ENCODE results near the gene OTOG. TPM values are rescaled to one million over a fixed set of nuclear protein-coding genes. Genes with fewer than 3 reads are reported as not detected.
A peak's percentile ranks its signal among the peaks of the same experiment; 100 is the strongest.

The OTOG gene
- total RNA-seq, 1 experiment from 2014 or later: not detected

DNA sequence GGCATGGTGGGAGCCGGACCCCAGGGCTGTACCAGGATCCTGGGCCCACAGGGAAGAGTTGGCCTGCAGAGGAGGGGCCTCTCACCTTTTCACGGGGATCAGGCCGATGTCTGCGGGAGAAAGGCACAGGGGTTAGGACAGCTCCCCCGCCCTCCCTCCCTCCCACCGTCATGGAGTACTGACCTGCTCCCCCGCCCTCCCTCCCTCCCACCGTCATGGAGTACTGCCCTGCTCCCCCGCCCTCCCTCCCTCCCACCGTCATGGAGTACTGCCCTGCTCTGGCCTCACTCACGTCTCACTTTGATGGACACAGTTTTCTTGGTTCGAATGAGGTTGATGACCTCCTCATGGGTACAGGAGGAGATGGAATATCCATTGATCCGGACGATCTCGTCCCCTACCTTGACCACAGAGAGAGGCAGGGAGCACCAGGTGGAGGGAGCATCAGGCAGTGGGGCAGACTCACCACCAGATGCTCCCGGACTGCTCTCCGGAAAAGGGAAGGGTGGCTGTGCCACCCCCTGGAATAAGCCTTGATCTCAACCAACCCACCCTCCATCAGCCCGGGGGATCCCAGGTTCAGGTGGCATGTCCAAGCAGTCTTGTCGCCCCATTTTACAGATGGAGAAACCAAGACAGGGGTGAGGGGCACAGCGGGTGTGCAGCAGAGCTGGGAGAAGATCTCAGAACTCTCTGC is 20.0 kb upstream of the OTOG start:
- Histone ChIP-seq H3K27ac (no peak overlapping the region), H3K4me1 (replicated peaks) (no peaks in the 10 kb centered on the region), H3K27me3 (replicated peaks) (peaks cover 62% of the 10 kb centered on the region), H3K9me3 (replicated peaks) (no peaks in the 10 kb centered on the region), H3K36me3 (no peaks in the 10 kb centered on the region), H3K4me3 (no peak overlapping the region)
- DNase-seq (ENCODE audit: low read depth in 1 of 2, low spot score in 2 of 2): no peak

DNA sequence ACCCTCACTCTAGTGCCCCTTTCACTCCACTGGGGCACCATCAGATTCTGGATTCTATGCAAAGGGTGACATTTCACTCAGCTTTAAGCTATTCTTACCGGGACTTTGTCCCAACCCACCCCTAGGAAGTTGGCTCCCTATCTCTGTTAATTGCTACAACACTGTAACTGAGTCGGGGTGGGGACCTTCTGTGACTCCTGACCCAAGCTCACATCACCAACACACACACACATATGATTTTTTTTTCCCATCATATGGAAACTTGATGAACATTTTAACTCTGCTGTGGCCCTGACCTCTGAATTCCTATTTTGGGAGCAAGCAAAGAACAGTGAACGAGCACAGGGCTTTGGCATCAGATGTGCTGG is 19.4 kb upstream of the OTOG start:
- Histone ChIP-seq H3K9me3 (replicated peaks) (no peaks in the 10 kb centered on the region), H3K36me3 (no peaks in the 10 kb centered on the region), H3K27ac (no peak overlapping the region), H3K4me1 (replicated peaks) (no peaks in the 10 kb centered on the region), H3K4me3 (no peak overlapping the region), H3K27me3 (replicated peaks) (peaks cover 67% of the 10 kb centered on the region)
- DNase-seq (ENCODE audit: low read depth in 1 of 2, low spot score in 2 of 2): no peak

DNA sequence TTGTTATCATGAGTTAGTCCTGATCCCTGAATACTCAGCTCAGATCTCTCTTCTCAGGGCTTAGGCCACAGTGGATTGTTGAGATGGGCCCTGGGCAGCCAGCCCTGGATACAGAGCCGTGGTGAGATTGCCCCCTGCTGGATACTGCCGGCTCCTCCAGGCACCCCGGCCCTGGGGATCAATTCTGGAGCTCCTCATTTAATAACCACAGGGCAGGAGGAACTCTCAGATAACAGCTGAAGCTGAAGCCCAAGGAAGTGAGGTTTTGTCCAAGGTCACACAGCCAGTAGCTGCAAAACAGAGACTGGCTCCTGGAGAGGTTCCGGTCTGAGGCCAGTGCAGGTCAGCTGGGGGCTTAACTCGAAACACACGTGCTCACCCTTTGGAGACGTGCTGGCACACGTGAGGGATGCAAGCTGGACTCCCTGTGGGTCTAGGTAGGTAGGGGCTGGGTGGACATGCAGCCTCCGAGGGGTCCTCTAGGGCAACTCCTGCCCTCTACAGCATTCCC is 18.8 kb upstream of the OTOG start:
- DNase-seq (ENCODE audit: low read depth in 1 of 2, low spot score in 2 of 2): peak in 1 of 2 experiments; percentile 26

DNA sequence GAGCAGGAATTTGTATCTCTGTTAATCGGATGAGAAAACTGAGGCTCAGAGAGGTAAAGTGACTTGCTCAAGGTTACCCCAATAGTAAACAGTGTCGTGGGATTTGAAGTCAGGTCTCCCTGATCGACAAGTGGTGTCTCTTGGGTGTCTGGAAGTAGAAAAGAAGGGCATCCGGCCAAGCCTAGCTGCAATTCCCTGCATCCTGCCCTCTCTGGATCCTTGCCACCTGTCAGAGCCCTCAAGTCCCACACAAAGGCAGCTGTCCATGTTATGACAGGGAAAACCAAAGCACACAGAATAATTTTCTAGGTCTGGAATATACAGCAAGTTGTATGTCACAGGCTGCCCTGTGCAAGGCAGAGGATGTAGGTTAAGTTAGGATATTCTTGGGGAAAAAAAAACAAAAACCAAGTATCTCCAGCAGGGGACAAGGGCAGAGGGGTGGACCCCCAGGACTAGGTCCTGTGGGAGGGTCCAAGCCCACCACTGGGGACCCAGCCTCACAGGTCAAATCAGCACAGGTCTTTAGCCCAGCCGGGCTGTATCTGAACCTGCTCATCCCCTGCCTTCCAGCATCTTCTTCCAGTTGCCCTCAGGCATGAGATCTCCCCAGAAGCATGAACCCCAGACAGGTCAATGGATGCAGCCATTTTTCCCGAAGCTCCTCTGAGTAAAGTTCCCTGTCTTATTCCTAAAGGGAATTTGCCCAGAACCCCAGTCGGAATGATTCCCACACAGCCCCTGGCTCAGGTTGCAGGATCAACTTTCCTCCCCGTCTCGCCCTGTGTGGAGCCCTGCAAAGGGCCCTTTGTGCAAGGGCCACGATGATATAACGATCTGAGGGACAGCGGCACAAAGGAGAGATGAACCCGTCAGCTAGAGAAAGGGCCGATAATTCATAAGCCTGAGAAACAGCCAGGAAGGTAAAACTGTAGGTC is 17.9 kb upstream of the OTOG start:
- peaks cover 69% of the 10 kb centered on the region for H3K27me3 ChIP-seq (replicated peaks)
- no peaks in the 10 kb centered on the region for H3K4me1 ChIP-seq (replicated peaks)
- no peak for DNase-seq (ENCODE audit: low read depth in 1 of 2, low spot score in 2 of 2)
- no peaks in the 10 kb centered on the region for H3K36me3 ChIP-seq
- H3K9me3 ChIP-seq (replicated peaks): no peaks in the 10 kb centered on the region
- H3K4me3 ChIP-seq: no peak overlapping the region
- no peak overlapping the region for H3K27ac ChIP-seq

More for the DNA sequence above, 18.8 kb upstream of the OTOG start:
- Histone ChIP-seq H3K27ac (no peak overlapping the region), H3K27me3 (replicated peaks) (peaks cover 74% of the 10 kb centered on the region), H3K4me3 (no peak overlapping the region), H3K36me3 (no peaks in the 10 kb centered on the region), H3K4me1 (replicated peaks) (no peaks in the 10 kb centered on the region), H3K9me3 (replicated peaks) (no peaks in the 10 kb centered on the region)

DNA sequence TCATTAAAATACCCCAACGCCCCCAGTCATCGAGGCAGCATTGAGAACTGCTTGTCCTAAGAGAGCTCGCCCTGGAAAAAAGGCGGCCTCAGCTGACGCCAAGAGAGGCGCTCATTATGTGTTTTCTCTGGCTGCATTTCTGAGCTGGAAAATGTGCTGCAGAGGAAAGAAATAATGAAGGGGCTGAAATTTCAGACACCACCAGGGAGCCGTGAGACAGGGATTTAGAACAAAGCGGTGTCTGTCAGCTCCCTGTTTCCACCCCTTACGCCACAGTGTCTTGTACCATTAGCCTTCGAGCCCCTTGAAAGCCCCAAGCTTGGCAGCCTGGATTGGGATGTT is 17.2 kb upstream of the OTOG start:
- peaks cover 64% of the 10 kb centered on the region for H3K27me3 ChIP-seq (replicated peaks)
- H3K4me3 ChIP-seq: no peak overlapping the region
- H3K4me1 ChIP-seq (replicated peaks): no peaks in the 10 kb centered on the region
- no peaks in the 10 kb centered on the region for H3K36me3 ChIP-seq
- no peaks in the 10 kb centered on the region for H3K9me3 ChIP-seq (replicated peaks)
- no peak overlapping the region for H3K27ac ChIP-seq
- DNase-seq (ENCODE audit: low read depth in 1 of 2, low spot score in 2 of 2): no peak

DNA sequence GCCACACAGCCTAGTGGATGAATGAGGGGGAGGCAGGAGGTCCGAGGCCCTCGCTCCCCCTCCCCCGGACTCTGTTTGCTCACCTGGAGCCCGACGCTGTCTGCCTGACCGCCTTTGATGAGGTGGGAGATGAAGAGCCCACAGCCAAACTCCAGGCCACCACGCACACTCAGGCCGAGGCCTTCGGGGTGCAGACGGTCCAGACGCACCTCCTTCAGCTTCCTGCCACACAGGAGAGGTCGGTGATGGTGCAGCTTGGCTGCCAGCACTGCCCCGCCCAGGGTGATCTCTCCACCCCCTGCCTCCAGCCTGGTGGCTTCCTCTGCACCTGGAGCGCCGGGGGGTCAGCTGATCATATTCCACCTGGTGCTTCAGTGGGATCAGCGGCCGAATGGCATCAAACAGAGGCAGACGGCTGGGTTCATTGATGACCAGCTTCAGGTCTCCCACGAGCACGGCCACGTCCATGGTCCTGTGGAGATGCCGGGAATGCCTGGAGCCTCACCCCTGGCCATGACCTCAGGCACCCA is 15.9 kb upstream of the OTOG start:
- H3K27me3 ChIP-seq (replicated peaks): peaks cover 57% of the 10 kb centered on the region
- DNase-seq (ENCODE audit: low read depth in 1 of 2, low spot score in 2 of 2): no peak
- no peak overlapping the region for H3K27ac ChIP-seq
- no peaks in the 10 kb centered on the region for H3K36me3 ChIP-seq
- no peaks in the 10 kb centered on the region for H3K9me3 ChIP-seq (replicated peaks)
- H3K4me3 ChIP-seq: no peak overlapping the region
- H3K4me1 ChIP-seq (replicated peaks): no peaks in the 10 kb centered on the region

DNA sequence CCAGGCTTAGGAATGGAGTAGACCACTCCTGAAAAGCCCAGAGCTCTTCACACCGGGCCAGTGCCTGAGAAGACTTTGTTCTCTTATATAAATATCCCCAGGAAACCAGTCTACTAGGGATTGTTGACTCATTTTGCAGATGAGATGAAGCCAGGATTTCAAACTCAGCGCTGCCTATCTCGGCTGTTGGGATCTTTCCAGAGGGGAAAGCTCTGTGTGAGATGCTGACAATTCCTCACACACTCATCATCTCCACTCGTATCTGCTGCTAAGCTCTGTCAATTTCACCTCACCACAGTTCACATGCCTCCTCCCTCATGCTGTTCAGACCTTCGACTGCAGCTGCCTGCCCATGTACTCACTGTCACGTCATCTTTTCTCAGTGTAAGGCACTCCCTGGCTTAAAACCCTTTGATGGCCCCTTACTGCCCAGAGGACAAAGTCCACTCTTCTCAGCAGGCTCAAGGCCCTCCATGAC is 15.4 kb upstream of the OTOG start:
- no peak for DNase-seq (ENCODE audit: low read depth in 1 of 2, low spot score in 2 of 2)
- H3K36me3 ChIP-seq: no peaks in the 10 kb centered on the region
- no peaks in the 10 kb centered on the region for H3K9me3 ChIP-seq (replicated peaks)
- H3K27me3 ChIP-seq (replicated peaks): peaks cover 58% of the 10 kb centered on the region
- H3K27ac ChIP-seq: no peak overlapping the region
- no peaks in the 10 kb centered on the region for H3K4me1 ChIP-seq (replicated peaks)
- no peak overlapping the region for H3K4me3 ChIP-seq

DNA sequence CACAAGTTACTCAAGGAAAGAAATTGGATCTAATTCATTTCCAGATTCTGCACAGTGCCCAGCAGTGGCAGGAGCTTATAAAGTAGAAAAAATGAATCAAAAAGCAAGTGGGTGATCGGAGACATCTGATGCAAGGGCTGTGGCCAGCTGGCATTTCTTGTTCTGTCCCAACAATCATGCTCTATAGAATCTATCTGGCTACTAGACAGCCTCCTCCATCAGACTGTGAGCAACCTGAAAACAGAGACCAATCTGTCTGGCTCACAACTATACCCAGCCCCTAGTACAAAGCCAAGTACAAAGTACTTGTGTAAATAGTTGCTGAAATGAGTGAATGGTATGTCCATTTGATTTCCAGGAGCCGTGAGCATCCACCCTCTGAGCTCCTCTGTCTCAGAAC is 14.3 kb upstream of the OTOG start:
- Histone ChIP-seq H3K4me1 (replicated peaks) (no peaks in the 10 kb centered on the region), H3K4me3 (no peak overlapping the region), H3K36me3 (no peaks in the 10 kb centered on the region), H3K9me3 (replicated peaks) (no peaks in the 10 kb centered on the region), H3K27me3 (replicated peaks) (peaks cover 64% of the 10 kb centered on the region), H3K27ac (no peak overlapping the region)
- no peak for DNase-seq (ENCODE audit: low read depth in 1 of 2, low spot score in 2 of 2)

DNA sequence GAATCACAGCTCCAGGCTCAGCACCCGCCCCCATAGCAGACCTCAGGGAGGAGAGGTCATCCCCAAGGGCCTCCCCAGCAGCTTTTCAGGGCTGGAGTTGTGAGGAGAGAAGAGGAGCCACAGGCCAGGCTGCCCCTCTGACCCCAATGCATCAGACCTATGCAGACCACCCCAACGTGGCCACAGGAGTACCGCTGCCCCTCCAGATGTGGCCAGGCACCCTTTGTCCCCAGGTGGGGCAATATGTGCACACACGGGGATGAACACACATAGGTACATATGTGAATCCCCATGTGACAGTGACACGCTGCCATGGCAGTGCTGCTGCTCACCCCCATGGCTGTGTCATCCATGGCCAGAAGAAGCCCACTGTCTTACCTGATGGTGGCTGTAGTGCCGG is 13.7 kb upstream of the OTOG start:
- H3K27me3 ChIP-seq (replicated peaks): peaks cover 63% of the 10 kb centered on the region
- no peak for DNase-seq (ENCODE audit: low read depth in 1 of 2, low spot score in 2 of 2)
- H3K4me3 ChIP-seq: no peak overlapping the region
- no peak overlapping the region for H3K27ac ChIP-seq
- no peaks in the 10 kb centered on the region for H3K9me3 ChIP-seq (replicated peaks)
- no peaks in the 10 kb centered on the region for H3K36me3 ChIP-seq
- H3K4me1 ChIP-seq (replicated peaks): no peaks in the 10 kb centered on the region

DNA sequence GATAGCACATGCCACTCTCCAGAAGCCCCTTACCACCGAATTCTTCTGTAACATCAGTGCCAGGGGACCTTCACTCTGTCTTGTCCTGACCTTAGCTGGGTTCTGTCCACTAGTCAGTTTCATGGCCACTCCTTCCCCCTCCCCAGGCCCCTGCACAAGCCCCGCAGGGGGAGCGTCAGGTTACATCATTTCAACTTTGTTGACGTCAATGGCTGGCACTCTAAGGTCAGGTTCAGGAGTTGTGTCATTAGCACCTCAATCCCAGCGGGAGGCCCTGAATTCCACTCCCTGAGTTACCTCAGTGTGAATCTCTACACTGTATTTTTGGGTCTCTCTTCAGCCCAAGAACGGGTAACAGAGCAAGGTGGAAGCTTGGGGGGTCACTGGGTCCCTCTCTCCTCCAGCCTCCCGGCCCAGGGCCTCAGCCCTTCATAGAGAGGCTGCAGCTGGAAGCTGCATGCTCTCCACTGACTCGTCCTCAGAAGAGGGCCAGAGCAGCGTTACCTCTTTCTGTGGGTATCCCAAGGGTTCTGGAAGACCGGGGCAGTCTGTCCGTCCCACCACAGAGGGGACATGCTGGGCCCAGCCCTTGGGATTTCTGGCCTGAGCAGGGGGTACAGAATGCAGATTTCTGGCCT is 13.2 kb upstream of the OTOG start:
- no peak for DNase-seq (ENCODE audit: low read depth in 1 of 2, low spot score in 2 of 2)
- Histone ChIP-seq H3K27me3 (replicated peaks) (peaks cover 57% of the 10 kb centered on the region), H3K4me3 (no peak overlapping the region), H3K4me1 (replicated peaks) (no peaks in the 10 kb centered on the region), H3K9me3 (replicated peaks) (no peaks in the 10 kb centered on the region), H3K27ac (no peak overlapping the region), H3K36me3 (no peaks in the 10 kb centered on the region)

DNA sequence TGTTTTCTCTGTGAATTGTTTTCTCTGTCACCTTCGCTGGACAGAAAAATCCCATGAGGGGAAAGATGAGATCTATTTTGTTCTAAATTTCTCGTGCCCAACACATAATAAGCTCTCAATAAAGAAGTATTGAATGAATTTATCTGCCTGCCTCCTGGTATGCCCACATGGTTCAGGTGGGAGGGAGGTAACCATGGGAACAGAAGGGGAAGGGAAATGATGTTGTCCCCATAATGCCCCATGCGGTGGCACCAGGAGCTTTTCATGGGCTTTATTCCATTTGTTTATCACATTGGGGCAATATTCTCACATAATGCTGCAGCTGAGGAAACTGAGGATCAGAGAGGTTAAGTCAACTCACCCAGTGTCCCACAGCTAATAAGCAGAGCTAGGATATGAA is 11.6 kb upstream of the OTOG start:
- H3K27ac ChIP-seq: no peak overlapping the region
- H3K4me1 ChIP-seq (replicated peaks): no peaks in the 10 kb centered on the region
- no peak overlapping the region for H3K4me3 ChIP-seq
- H3K27me3 ChIP-seq (replicated peaks): peaks cover 45% of the 10 kb centered on the region
- H3K9me3 ChIP-seq (replicated peaks): no peaks in the 10 kb centered on the region
- no peaks in the 10 kb centered on the region for H3K36me3 ChIP-seq
- DNase-seq (ENCODE audit: low read depth in 1 of 2, low spot score in 2 of 2): no peak

DNA sequence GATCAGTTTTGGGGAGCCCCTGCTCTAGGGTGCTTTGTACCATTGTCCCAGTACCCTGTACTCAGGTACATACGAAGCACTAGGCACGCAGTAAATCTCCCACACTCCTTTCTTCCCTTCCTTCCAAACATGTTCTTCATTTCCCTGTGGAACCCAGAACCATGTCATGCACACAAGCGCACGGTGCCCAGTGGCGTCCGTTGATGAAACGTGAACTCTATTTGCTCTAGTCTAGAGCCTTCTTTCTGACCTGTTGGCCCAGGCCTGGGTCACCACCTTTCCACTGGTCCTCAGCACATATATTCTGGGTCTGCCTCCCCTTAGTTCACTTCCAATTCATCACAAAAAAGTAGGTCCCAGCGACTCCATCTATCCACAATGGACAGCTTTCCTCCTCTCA is 9.8 kb upstream of the OTOG start:
- no peak for DNase-seq (ENCODE audit: low read depth in 1 of 2, low spot score in 2 of 2)
- no peaks in the 10 kb centered on the region for H3K36me3 ChIP-seq
- no peak overlapping the region for H3K27ac ChIP-seq
- no peak overlapping the region for H3K4me3 ChIP-seq
- H3K9me3 ChIP-seq (replicated peaks): no peaks in the 10 kb centered on the region
- no peaks in the 10 kb centered on the region for H3K4me1 ChIP-seq (replicated peaks)
- peaks cover 31% of the 10 kb centered on the region for H3K27me3 ChIP-seq (replicated peaks)

DNA sequence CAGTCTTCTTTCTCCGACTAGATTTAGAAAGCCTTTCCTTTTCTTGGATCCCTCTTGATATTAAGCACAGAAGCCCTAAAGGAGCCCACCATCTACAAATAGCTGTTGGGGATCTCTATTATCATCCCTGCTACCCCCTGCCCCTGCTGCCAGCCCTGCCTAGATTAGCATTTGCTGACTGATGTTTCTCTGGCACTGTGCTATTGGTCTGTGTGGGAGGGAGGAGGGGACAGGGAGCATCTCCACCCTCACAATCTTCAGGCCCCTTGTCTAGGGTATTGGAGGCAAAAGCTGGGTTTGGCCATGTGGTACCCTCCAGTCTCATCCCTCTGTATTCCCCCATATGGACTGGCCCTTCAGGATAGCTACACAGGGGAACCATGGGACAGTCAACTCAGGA is 9.0 kb upstream of the OTOG start:
- DNase-seq (ENCODE audit: low read depth in 1 of 2, low spot score in 2 of 2): no peak
- Histone ChIP-seq H3K4me3 (no peak overlapping the region), H3K27ac (no peak overlapping the region), H3K36me3 (no peaks in the 10 kb centered on the region), H3K9me3 (replicated peaks) (no peaks in the 10 kb centered on the region), H3K4me1 (replicated peaks) (no peaks in the 10 kb centered on the region), H3K27me3 (replicated peaks) (peaks cover 23% of the 10 kb centered on the region)

DNA sequence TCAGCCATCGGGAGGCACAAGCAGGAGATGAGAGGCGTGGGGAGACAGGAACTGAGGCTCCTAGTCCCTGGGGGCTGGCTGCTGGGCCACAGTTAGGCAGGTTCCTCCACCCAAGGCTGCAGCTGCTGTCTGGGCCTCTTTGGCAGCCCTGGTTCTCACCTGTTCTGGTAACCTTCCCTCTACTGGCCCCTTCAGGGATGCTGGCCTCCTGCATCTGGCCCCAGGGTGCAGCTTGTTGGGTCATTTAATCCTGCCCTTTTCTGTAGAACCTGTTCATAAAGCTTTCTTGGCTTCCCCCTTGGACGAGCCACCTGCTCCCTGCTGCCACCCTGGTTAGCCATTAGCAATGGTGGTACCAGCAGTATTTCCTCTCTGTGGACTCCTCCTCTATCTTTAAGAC is 8.3 kb upstream of the OTOG start:
- Histone ChIP-seq H3K9me3 (replicated peaks) (no peaks in the 10 kb centered on the region), H3K27ac (no peak overlapping the region), H3K27me3 (replicated peaks) (peaks cover 26% of the 10 kb centered on the region), H3K36me3 (no peaks in the 10 kb centered on the region), H3K4me3 (no peak overlapping the region), H3K4me1 (replicated peaks) (no peaks in the 10 kb centered on the region)
- no peak for DNase-seq (ENCODE audit: low read depth in 1 of 2, low spot score in 2 of 2)
